HuH-7.5 (cell line): Measurements from ENCODE around the gene GYS2.

Experiments
- DNase-seq: peaks from one replicate; pipeline ENCODE4 v3.0.0; 2011; ENCODE audit warnings: low spot score

The GYS2 gene

DNA sequence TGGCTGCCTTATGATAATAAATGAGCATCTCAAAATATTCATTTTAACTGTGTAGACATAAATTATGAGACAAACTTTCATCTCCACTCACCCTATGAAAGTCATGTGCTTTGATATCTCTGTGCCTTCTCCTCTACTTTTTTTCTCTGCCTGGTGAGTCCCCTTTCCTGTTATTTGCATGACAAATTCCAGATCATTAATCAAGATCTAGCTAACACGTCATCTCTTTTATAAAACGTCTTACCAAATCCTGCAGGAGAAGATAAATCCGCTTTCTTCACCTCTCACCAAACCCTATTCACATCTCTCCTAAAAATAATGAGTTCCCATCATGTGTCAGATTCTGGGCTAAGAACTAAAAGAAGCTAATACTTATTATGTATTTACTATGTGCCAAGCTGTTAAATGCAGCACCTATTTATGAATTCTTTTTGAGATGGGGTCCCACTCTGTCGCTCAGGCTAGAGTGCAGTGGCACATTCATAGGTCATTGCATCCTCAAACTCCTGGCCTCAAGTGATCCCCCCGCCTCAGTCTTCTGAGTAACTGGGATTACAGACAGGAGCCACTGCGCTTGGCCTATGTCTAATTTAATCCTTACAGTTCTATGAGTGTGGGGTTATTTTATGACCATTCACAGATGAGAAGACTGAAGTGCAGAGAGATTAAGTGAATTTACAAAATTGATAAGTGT is 51.9 kb downstream of the GYS2 start:
- no peak for DNase-seq

DNA sequence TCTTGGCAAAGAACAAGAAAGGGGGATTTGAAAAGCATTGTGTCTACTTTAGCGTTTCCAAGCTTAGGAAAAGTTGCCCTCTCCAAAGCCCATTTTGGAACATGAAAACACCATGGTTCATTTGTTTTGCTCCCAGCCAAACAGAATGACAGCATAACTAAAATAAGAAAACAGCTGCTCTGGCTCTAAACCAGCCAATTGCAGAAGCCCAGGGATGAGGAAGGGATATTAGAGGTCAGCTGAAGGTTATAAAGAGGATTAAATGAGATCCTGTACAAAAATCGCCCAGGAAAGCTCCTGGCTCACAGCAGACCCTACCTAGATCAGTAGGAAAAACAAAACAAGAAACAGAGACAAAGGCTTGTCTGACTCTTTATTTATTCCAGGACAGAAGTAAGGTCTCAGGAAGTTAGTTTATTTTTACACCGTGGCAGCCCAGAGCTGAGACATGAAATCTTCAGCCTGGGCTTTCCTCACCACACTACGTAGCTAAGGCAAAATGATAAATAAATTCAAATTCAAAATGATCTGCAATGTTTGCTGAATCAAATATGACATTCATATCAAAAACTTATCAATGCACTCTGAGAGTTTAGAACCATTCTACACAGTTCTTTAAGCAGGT is 52.7 kb downstream of the GYS2 start:
- DNase-seq, result no peak

DNA sequence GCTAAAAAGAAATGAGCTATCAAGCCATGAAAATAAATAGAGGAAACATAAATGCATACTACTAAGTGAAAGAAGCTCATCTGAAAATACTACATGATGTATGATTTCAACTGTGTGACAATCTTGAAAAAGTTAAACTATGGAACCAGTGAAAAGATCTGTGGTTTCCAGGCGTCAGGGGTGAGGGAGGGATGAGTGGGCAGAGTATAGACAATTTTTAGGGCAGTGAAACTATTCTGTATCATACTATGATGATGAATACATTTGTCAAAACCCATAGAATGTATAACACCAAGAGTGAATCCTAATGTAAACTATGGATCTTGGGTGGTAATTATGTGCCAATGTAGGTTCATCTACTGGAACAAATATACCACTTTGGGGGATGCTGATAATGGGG is 57.2 kb downstream of the GYS2 start:
- DNase-seq, result no peak

DNA sequence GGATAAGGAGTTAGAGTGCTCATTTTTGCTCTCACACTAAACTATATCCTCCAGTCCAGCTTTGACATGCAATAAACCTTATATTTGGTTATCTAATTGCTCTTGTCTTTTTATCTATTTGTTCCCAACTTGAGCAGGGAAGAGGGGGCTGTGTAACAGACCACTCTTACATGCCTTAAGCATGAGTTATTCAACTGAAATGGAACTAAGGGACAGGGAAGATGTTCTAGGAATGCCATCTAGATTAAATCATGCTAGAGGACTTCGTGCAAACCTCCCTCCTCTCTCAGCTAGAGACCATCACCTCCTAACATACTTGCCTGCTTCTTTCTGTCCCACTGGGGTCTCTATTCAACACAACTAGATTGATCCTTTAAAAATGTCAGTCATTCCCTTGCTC is 57.9 kb downstream of the GYS2 start:
- DNase-seq, result no peak

DNA sequence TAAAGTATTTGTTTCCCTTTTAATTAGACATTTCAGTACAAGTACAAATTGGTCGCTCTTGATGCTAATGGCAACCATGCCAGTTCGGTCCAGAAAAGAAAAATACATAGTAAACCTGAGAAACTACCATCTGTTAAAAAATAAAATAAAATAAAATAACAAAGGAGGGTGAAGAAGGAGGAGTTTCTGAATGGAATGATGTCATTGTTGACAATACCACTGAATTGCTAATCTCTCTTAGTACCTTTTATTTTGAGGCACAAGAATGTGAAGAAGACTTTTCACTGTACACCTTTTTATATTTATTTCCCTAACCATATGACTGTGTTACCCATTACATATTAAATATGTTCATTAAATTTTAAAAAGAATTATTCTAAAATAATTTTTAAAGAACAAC is 59.1 kb downstream of the GYS2 start:
- no peak for DNase-seq

DNA sequence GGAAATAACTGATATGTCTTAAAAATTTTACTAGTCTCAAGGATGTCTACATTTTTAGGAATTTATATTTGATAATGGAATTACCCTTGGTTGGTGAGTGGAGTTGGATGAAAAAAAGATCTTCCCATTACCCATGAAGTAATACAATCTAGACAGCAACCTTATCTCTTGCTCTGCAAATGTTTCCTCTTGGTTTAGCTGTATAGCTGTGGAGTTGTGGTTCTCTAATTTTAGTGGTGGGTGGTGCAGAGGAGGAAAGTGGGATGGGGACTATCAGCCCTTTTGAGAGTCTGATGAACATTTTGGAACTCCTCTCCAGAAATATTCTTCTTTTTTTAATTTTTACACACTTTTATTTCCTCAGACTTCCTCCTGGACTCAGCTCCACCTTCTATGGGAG is 61.5 kb downstream of the GYS2 start:
- DNase-seq, result no peak

DNA sequence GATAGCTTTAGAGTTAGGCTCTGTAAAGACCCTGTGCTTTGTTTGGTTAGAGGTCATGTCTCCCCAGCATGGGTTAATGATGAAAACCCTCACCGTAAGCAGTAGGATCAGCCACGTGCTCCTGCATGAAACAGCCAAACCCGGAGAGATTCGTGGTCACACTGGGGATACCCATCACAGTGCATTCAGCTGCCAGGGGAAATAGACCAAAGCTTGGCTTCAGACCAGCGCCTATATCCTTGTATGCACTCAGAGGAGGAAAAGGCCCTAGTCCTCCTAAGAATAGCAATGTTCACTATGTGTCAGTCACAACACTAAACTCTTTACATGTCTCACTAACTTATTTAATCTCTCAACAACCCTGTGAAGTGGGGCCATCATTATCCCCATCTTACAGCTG is 62.2 kb downstream of the GYS2 start:
- DNase-seq, result no peak

DNA sequence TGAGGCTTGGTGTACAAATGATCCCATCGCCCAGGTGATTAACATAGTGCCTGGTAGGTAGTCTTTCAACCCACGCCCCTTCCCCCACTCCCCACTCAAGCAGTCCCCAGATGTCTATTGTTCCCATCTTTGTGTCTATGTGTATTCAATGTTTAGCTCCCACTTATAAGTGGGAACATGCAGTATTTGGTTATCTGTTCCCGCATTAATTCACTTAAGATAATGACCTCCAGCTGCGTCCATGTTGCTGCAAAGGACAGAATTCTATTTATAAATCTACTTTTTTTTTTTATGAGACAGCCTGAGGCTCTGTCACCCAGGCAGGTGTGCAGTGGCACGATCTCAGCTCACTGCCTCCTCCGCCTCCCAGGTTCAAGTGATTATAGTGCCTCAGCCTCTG is 62.9 kb downstream of the GYS2 start:
- DNase-seq, result no peak

DNA sequence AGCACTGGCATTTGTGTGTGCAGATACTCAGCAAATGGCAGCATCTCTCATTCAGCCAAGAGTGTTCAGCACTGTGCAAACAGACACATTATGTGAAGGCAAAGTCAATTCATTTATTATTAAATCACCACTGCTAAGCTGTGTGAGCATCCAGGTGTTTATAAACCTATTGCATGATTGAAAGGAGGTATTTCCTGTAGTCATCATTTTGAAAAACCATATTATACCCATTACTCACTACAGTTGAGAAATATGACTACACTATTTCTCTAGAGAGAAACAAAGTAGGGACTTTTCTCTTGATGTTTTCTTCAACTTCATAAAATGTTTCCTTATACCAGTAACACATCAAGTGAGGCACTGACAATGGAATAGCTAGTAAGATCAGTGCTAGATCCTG is 64.8 kb downstream of the GYS2 start:
- no peak for DNase-seq

DNA sequence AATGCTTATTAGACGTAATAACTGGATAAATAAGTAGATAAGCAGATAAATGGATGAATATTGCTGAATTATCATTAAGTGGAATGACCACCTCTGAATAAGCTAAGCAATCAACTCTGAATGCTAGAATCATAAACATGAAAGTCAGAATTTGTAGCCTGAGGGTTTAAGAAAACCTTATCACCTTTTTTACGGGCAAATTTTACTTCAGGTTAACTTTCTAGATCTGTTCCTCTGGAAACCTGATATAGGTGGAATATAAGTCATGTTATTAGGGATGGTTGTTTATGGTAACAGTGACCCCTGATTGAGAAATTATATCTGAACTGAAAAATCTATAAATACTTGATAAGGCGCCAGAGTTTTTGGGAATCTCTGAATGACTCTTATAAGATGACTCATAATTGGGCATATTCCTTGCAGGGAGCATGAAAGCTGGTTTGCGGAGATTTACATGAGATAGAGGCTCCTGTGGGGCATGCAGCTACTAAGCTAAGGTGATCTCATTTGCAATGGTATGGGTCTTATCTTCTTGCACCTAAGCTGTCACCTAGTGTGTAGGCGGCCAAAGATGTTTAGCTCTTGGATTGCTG is 66.5 kb downstream of the GYS2 start:
- no peak for DNase-seq

DNA sequence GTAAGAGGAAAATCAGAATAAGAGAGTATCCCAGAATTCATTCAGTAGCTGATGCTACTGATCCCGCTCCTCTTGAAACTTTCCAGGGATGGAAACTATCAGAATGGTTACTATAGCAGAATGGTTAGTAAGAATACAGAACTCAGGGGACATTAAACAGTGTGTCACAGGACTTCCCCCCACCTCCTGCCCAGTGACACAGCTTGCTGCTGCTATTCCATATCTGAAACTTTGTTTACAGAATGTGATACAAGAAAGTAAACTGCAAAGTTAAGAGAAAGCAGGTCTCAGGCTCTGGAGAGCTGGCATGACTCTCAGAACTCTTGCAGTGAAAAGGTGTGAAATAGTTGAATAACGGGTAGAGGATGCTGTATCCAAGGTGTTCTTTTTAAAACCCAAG is 75.2 kb downstream of the GYS2 start:
- no peak for DNase-seq

DNA sequence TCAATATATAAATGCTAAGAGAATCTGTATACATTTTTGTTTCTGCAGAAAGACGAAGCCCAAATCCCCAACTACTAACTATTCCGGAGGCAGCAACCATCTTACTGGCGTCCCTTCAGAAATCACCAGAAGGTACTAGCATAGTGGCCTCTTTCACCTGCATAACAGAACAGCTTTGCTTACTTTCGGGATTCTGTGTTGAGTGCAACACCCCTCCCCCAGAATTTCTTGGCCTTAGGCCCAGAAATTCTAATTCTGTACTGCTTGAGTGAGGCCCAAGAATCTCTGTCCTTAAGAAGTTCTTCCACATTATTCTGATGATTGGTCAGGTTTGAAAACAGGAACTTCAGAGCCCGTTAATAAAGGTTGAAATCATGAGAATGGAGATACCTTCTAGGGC is 75.7 kb downstream of the GYS2 start:
- no peak for DNase-seq

DNA sequence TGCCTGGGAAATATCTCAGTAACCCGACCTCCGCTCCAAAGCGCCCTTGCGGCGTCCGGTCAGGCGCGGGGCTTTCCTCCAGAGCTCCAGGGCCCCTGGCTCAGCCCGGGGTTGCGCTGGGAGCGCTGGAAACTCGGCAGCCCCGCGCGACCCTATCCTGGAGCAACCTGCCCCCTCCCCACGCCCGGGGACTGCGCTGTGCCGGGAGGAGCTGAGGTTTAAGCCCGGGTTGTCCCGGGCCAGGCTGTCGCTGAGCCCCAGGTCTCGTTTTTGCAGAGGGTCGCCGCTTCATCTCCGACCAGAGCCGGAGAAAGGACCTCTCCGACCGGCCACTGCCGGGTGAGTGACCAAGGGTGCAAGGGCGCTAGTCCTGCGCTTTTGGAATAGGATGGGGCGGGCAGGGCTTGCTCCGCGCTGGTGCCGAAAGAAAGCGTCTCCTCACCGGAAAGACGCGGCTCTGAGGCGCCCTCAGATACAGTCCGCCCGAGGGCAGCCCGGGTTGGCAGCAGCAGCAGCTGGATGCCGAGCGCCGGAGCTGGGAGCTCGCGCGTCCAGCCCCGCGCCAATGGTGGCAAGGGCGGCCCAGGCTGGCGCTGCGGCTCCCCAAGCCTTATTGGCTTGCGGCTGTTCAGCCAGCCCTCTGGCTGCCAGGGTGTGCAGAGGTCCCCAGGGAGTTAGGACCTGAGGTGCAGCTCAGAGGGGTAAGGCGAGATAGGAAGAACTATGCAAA is 77.0 kb downstream of the GYS2 start:
- DNase-seq, result peak; percentile 59

DNA sequence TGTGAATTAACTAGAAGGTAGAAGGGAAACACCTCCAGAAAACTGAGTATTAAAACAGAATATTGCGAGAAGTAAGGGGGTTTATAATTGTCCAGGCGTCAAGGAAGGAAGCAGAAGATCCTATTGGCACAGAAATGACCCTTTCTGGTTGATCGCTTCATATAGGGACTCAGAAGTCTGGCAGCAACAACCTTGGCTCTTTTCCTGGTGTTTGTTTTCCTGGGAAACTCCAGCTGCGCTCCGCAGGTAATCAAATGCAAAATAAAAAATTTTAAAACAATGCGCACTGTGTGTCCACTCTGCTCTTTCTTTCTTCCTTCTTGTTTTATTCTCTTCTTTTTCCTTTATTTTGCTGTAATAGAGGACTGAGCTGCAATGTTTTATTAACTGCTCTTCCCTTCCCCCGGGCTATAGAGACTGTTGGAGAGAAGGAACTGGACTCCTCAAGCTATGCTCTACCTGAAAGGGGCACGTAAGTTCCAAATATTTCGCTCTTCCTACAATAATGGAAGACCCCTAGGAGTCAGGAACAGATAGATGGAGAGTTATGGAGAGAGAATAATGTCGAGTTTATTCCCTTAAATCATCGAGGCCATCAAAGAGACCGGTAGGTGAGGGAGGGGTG is 77.8 kb downstream of the GYS2 start:
- no peak for DNase-seq

DNA sequence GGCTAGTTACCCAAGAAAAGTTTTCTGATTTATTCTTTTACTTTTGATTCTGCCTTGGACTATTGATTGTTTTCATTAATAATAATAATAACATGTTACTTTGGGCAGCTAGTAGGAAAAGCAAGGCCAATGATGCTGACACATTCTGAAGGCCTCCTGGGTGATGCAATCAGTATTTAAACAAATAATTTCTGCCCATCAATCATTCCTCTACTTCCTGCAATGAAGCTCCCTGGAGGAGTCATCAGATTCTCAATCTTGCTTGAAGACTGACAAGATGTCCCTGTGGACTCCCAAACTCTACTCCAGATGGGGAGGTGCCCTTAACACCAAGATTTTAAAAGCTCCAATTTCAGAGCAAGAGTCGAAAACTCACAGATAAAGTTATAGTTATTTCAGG is 78.6 kb downstream of the GYS2 start, which contains the start of gene SPX:
Gene SPX (plus strand): TSS at position 244 of the 400 bp plus-strand sequence. CDS start 177 bp downstream, outside the sequence.
- peak; percentile 23 for DNase-seq

DNA sequence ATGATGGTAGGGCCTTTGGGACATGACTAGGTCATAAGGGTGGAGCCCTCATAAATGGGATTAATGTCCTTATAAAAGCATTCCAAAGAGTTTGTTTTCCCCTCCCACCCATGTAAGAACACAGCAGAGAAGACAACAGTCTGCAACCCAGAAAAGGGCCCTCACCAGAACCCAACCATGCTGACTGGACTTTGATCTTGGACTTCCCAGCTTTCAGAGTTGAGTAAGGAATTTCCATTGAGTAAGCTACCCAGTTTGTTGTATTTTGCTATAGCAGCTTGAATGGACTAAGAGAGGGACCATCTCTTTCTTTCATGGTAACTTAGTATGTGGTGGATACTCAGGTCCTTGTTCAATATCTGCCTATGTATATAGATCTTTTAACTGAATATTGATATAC is 81.5 kb downstream of the GYS2 start:
- no peak for DNase-seq

DNA sequence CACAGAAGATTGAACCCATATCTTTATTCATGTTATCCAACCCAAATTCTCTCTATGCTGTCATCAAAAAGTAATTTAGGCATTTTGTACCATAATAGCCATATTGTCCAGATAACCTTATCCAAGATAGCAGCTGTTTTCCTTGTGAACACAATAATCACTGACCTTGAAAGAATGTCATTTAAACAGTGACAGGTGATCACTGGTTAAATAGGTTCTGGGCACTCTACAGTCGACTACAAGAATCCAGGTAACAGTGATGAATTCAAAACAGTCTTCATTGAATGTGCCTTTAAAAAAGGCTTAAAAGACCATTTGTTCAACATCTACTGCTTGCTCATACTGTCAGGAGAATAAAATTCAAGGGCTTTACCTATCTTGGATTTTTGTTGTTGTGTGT is 83.1 kb downstream of the GYS2 start:
- DNase-seq, result no peak

DNA sequence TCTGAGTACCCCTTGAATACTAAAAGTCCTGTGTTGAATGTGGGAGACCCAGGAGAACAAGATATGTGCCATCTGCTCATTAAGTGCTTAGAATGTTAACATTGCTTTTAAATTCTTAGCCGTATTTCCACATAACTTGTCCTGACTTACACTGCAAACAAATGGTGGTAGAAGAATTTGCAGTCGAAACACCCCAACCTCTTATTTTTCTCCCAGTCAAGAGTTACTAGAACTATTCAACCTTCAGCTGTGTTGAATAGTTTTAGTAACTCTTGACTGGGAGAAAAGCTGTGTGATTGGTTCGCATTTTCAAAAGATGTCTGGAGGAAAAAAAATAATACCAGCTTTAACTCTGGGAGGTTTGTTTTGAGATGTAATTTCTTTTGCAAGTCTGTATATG is 86.2 kb downstream of the GYS2 start:
- no peak for DNase-seq

DNA sequence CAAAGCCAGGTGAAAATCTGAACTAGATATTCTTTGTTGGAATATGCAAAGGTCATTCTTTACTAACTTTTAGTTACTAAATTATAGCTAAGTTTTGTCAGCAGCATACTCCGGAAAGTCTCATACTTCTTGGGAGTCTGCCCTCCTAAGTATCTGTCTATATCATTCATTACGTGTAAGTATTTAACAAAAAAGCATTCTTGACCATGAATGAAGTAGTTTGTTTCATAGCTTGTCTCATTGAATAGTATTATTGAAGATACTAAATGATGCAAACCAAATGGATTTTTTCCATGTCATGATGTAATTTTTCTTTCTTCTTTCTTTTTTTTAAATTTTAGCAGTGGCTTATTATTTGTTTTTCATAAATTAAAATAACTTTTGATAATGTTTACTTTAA is 88.4 kb downstream of the GYS2 start:
- DNase-seq, result no peak

DNA sequence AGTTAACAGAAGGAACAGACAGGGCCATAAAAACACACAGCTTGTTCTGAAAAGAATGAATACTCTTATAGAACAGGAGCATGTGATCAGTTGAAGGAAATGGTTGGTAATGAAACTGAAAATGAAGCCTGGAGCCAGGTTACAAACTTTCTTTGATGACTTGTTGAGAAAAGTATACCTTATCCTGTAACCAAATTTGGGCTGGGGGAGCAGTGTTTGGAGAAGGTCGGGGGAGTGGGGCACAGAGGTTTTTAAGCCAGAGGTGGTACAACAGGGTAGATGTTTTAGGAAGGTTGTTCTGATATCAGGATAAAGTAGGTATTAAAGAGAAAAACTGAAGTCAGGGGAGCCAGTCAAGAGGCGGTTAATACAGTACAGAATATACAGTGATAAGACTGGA is 94.9 kb downstream of the GYS2 start:
- DNase-seq, result no peak

DNA sequence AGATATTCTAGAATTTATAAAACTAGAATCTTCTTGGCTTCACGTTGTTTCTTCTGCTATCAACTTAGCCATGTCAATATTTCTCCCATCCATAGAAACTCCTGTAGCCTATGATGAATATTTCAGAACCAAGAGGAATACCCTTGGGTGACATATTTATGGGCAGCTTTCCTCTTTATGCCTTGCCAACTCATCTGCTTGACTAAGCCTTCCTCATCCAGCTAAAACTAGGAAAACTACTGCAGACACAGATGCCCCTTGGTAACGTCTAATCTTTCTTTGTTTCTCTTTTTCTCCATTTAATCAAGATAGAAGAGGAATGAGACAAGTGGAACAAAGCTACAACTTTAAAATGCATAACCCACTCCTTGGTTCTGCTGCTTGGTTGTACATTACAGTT is 96.8 kb downstream of the GYS2 start:
- no peak for DNase-seq

DNA sequence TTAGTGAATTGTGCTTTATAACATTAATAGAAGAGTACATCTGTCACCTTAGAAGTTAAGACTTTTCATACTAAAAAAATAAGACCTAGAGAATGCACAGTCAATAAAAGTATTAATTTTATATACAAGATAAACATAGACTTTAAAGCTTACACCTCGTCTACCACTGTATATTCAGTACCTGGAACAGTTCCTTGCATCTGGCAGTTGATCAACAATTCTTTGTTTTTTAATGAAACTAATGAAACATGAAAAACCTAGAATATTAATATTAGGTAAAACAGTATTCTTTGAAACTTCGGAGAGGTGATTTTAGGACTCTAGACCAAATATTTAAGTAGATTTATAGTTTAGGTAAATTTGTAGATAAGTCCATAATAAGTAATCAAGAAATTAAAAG is 98.8 kb downstream of the GYS2 start:
- DNase-seq, result no peak

DNA sequence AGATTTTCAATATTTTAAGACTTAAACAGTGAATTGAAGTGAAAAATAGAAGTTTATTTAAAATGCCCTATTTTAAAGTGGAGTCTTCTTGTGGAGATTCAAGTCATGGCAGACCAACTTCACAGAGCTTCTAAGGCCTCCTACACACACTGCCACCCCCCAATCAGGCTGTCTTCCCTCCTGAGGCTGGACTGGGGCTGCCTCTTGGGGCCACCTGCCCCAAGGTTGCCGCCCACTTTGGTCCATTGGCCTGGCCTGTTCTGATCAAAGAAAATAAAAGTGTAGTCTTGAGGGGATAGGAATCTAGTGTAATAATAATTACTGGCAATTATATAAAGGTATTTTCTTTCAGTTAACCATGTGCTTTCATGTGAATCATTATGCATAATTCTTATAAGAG is 101.8 kb downstream of the GYS2 start:
- DNase-seq, result no peak
